CD4-positive, CD25-positive, alpha-beta regulatory T cell (primary cell): ENCODE results near the gene NSMF. TPM values are rescaled to one million over a fixed set of nuclear protein-coding genes. Genes with fewer than 3 reads are reported as not detected.

Source experiments
- ATAC-seq, 2 donors: fragments of 150-1000 bp; cut with Tn5 transposase; one replicate each; pipeline ENCODE4 v1.10.0; 2021; ENCODE audit warnings: low read depth in 2 of 2, moderate number of reproducible peaks in 2 of 2, moderate library complexity in 1 of 2
- DNase-seq, 3 donors: peaks; one replicate each; pipeline versions ENCODE4 v3.0.0 to v3.0.0-alpha.2; 2012 to 2022; ENCODE audit warnings: mixed read lengths in 1 of 3
- H3K27ac ChIP-seq: one replicate; pipeline ENCODE4 v1.7.0; 2013; ENCODE audit warnings: mild to moderate bottlenecking, low read length; ENCODE audit not compliant: insufficient read depth, poor library complexity, severe bottlenecking
- H3K27me3 ChIP-seq: one replicate; pipeline ENCODE4 v1.7.0; 2013; ENCODE audit warnings: low read length; ENCODE audit not compliant: control insufficient read depth, insufficient read depth
- H3K36me3 ChIP-seq: one replicate; pipeline ENCODE4 v1.7.0; 2013; ENCODE audit warnings: mild to moderate bottlenecking, low read length, moderate library complexity; ENCODE audit not compliant: control insufficient read depth, insufficient read depth
- H3K4me1 ChIP-seq: 2 replicates; pipeline ENCODE4 v1.7.0; 2013; ENCODE audit warnings: mild to moderate bottlenecking, low read length; ENCODE audit not compliant: insufficient read depth, control insufficient read depth, poor library complexity, severe bottlenecking
- H3K4me3 ChIP-seq: one replicate; pipeline ENCODE4 v1.7.0; 2013; ENCODE audit warnings: low read depth, mild to moderate bottlenecking, low read length, moderate library complexity
- H3K9me3 ChIP-seq, 2 experiments: 1 replicate in 1 of 2; 2 replicates in 1 of 2; pipeline ENCODE4 v1.7.0; 2013; ENCODE audit warnings: low read length in 2 of 2, mild to moderate bottlenecking in 1 of 2, moderate library complexity in 1 of 2; ENCODE audit not compliant: control insufficient read depth in 2 of 2
- H3K27ac Mint-ChIP-seq, 3 donors: one replicate each; pipeline ENCODE4 v1.8.0; 2020 to 2022; ENCODE audit warnings: mild to moderate bottlenecking in 3 of 3, mixed read lengths in 3 of 3, moderate library complexity in 2 of 3
- H3K27me3 Mint-ChIP-seq: one replicate; pipeline ENCODE4 v1.8.0; 2022; ENCODE audit warnings: mild to moderate bottlenecking, mixed read lengths
- H3K36me3 Mint-ChIP-seq: one replicate; pipeline ENCODE4 v1.8.0; 2020; ENCODE audit warnings: mixed read lengths
- H3K4me1 Mint-ChIP-seq, 4 donors: one replicate each; pipeline ENCODE4 v1.8.0; 2020 to 2022; ENCODE audit warnings: mixed read lengths in 4 of 4, mild to moderate bottlenecking in 1 of 4
- H3K4me3 Mint-ChIP-seq, 4 donors: one replicate each; pipeline ENCODE4 v1.8.0; 2020 to 2022; ENCODE audit warnings: mild to moderate bottlenecking in 4 of 4, mixed read lengths in 4 of 4, moderate library complexity in 3 of 4
- H3K9me3 Mint-ChIP-seq, 7 donors: one replicate each; pipeline ENCODE4 v1.8.0; 2020 to 2022; ENCODE audit warnings: mixed read lengths in 7 of 7, mild to moderate bottlenecking in 3 of 7, moderate library complexity in 2 of 7
- polyA plus RNA-seq, 4 donors: library from polyadenylated mRNA; unstranded; fragments of 300-500 nt; fragmentation: Illumina TruSeq; gene quantifications; one replicate each; pipeline ENCODE4 v1.2.3, GENCODE V29; 2021
- total RNA-seq: library from RNA; stranded (reverse); gene quantifications from one replicate; pipeline ENCODE4 v1.2.3, GENCODE V29; 2022

NSMF gene
- total and polyA plus RNA-seq, 5 donors from 2014 or later = 9.3 to 109 (median 13.8) TPM

- Mint-ChIP-seq H3K27me3 (peaks cover 5% of the 10 kb centered on the region), H3K4me3 (no peak overlapping the region), H3K27ac (no peak overlapping the region), H3K4me1 (peaks cover 0 to 11% (median 2%) of the 10 kb centered on the region in 4 donors), H3K9me3 (no peaks in the 10 kb centered on the region), H3K36me3 (peaks cover 7% of the 10 kb centered on the region)
- peaks cover 30% of the 10 kb centered on the region for H3K4me1 ChIP-seq
- ATAC-seq (no peak), DNase-seq (no peak)
- no peak overlapping the region for H3K27ac ChIP-seq
- no peak overlapping the region for H3K4me3 ChIP-seq
- H3K9me3 ChIP-seq = no peaks in the 10 kb centered on the region
- no peaks in the 10 kb centered on the region for H3K36me3 ChIP-seq
- no peaks in the 10 kb centered on the region for H3K27me3 ChIP-seq
Measured at GRCh38 chr9:137407590-137408300, 51.4 kb downstream of the NSMF start.

- no peaks in the 10 kb centered on the region for H3K9me3 Mint-ChIP-seq
Measured at GRCh38 chr9:137406876-137407589, 52.1 kb downstream of the NSMF start.

GRCh38 chr9:137406085-137406760, 52.9 kb downstream of the NSMF start:
- ATAC-seq = no peak
- Mint-ChIP-seq H3K9me3 (no peaks in the 10 kb centered on the region), H3K4me1 (peaks cover 0 to 8% (median 2%) of the 10 kb centered on the region in 4 donors), H3K27me3 (peaks cover 5% of the 10 kb centered on the region), H3K27ac (peak overlapping the region in 2 of 3 donors; percentile 20 to 38), H3K4me3 (peak overlapping the region in 2 of 4 donors; percentile 58 to 61), H3K36me3 (peaks cover 14% of the 10 kb centered on the region)
- Histone ChIP-seq H3K4me3 (no peak overlapping the region), H3K36me3 (no peaks in the 10 kb centered on the region), H3K9me3 (no peaks in the 10 kb centered on the region), H3K27me3 (no peaks in the 10 kb centered on the region), H3K4me1 (peaks cover 23% of the 10 kb centered on the region), H3K27ac (no peak overlapping the region)
- DNase-seq = no peak

More at GRCh38 chr9:137406876-137407589, 52.1 kb downstream of the NSMF start:
- no peaks in the 10 kb centered on the region for H3K36me3 ChIP-seq
- Mint-ChIP-seq H3K4me3 (no peak overlapping the region), H3K27me3 (peaks cover 5% of the 10 kb centered on the region), H3K27ac (no peak overlapping the region), H3K4me1 (peaks cover 0 to 10% (median 2%) of the 10 kb centered on the region in 4 donors), H3K36me3 (peaks cover 14% of the 10 kb centered on the region)
- DNase-seq (peak; percentile 51 to 74 (median 67)), ATAC-seq (peak; percentile 90 to 91)
- no peaks in the 10 kb centered on the region for H3K9me3 ChIP-seq
- no peak overlapping the region for H3K27ac ChIP-seq
- no peaks in the 10 kb centered on the region for H3K27me3 ChIP-seq
- H3K4me3 ChIP-seq = no peak overlapping the region
- peaks cover 29% of the 10 kb centered on the region for H3K4me1 ChIP-seq

GRCh38 chr9:137405677-137406081, 53.5 kb downstream of the NSMF start:
- no peaks in the 10 kb centered on the region for H3K9me3 Mint-ChIP-seq
- H3K27me3 ChIP-seq = no peaks in the 10 kb centered on the region
- no peak for ATAC-seq
- no peaks in the 10 kb centered on the region for H3K9me3 ChIP-seq
- H3K36me3 Mint-ChIP-seq = peaks cover 14% of the 10 kb centered on the region
- H3K4me3 ChIP-seq = no peak overlapping the region
- H3K27ac Mint-ChIP-seq = peak overlapping the region in 1 of 3 donors; percentile 20
- DNase-seq = no peak
- H3K4me1 ChIP-seq = peaks cover 17% of the 10 kb centered on the region
- H3K27me3 Mint-ChIP-seq = peaks cover 5% of the 10 kb centered on the region
- H3K4me1 Mint-ChIP-seq = peaks cover 0 to 8% (median 2%) of the 10 kb centered on the region in 4 donors
- H3K27ac ChIP-seq = no peak overlapping the region
- no peaks in the 10 kb centered on the region for H3K36me3 ChIP-seq
- peak overlapping the region in 2 of 4 donors; percentile 58 to 61 for H3K4me3 Mint-ChIP-seq

DNA sequence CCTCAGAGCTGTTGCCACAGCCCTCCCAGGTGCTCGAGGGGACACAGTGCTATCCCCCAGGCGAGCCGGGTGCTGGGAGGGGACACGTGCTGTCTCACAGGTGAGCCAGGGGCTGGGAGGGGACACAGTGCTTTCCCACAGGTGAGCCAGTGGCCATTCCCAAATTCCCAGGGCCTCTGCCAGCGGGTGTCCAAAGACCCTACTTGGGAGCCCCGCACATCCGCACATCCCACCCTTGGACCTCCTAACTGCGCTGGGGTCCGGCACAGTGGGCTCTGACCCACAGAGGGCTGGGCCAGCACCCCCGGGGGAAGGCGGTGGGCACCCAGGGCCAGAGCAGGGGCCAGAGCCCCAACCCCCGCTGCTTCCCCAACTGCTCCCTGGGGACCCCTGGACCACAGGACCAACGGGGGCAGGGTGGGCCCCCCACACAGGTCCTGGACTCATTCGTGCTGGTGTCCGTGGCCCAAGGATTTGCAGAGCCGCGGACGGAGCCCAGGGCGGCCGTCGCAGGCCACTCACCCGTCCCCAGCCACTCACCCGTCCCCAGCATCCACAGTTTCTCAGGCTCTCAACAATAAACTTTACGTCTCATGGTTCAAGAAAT, 54.1 kb downstream of the NSMF start:
- no peak overlapping the region for H3K27ac Mint-ChIP-seq
- Histone ChIP-seq H3K27me3 (no peaks in the 10 kb centered on the region), H3K9me3 (no peaks in the 10 kb centered on the region), H3K27ac (no peak overlapping the region), H3K4me3 (no peak overlapping the region), H3K36me3 (no peaks in the 10 kb centered on the region), H3K4me1 (peaks cover 14% of the 10 kb centered on the region)
- peaks cover 14% of the 10 kb centered on the region for H3K36me3 Mint-ChIP-seq
- peaks cover 5% of the 10 kb centered on the region for H3K27me3 Mint-ChIP-seq
- peaks cover 0 to 9% (median 3%) of the 10 kb centered on the region in 4 donors for H3K4me1 Mint-ChIP-seq
- DNase-seq = no peak
- no peak for ATAC-seq
- H3K9me3 Mint-ChIP-seq = no peaks in the 10 kb centered on the region
- H3K4me3 Mint-ChIP-seq = no peak overlapping the region

DNA sequence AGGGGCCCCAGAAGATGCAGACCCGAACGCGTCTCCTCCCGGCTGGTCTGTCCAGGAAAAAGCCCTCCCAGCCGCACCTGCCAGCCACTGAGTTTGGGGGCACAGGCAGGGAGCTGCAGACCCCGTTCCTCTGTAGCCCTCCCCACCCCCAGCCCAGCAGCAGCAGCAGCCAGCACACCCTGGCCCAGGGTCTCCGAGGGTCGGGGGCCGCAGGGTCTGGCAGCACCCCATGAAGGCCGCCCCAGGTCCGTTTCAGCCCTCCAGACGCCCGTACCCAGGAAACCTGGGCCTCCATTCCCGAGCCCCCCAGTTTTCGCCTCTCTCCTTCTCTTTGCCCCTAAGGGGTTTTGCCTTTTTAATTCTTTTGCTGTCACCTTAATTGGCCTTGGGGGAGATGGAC, 55.9 kb downstream of the NSMF start:
- DNase-seq = no peak
- H3K9me3 Mint-ChIP-seq = no peaks in the 10 kb centered on the region
- H3K4me1 ChIP-seq = peaks cover 14% of the 10 kb centered on the region
- H3K27ac ChIP-seq = no peak overlapping the region
- H3K36me3 ChIP-seq = no peaks in the 10 kb centered on the region
- peaks cover 5% of the 10 kb centered on the region for H3K27me3 Mint-ChIP-seq
- H3K27me3 ChIP-seq = no peaks in the 10 kb centered on the region
- H3K4me1 Mint-ChIP-seq = peaks cover 0 to 10% (median 5%) of the 10 kb centered on the region in 4 donors
- no peaks in the 10 kb centered on the region for H3K9me3 ChIP-seq
- H3K4me3 ChIP-seq = no peak overlapping the region
- peaks cover 19% of the 10 kb centered on the region for H3K36me3 Mint-ChIP-seq
- H3K4me3 Mint-ChIP-seq = no peak overlapping the region
- H3K27ac Mint-ChIP-seq = no peak overlapping the region
- no peak for ATAC-seq

GRCh38 chr9:137402746-137403145, 56.4 kb downstream of the NSMF start:
- H3K9me3 ChIP-seq = no peaks in the 10 kb centered on the region
- H3K27ac ChIP-seq = no peak overlapping the region
- Mint-ChIP-seq H3K27ac (peak overlapping the region in 1 of 3 donors; percentile 88), H3K27me3 (peaks cover 5% of the 10 kb centered on the region), H3K36me3 (peaks cover 23% of the 10 kb centered on the region), H3K9me3 (no peaks in the 10 kb centered on the region), H3K4me1 (peaks cover 4 to 14% (median 6%) of the 10 kb centered on the region in 4 donors), H3K4me3 (no peak overlapping the region)
- DNase-seq (no peak), ATAC-seq (no peak)
- H3K27me3 ChIP-seq = no peaks in the 10 kb centered on the region
- H3K4me1 ChIP-seq = peaks cover 14% of the 10 kb centered on the region
- H3K4me3 ChIP-seq = no peak overlapping the region
- H3K36me3 ChIP-seq = no peaks in the 10 kb centered on the region
